Endothelial cell of umbilical vein (primary cell): ENCODE results near the gene MAGI1. TPM values are rescaled to one million over a fixed set of nuclear protein-coding genes. Genes with fewer than 3 reads are reported as not detected.
A peak's percentile ranks its signal among the peaks of the same experiment; 100 is the strongest.

Source experiments
- BruUV-seq: library from RNA; stranded (reverse); fragments of 400-500 nt; replicated peaks from 2 replicates; lab custom pipeline; 2021; lab: Mats Ljungman, UMichigan
- CTCF ChIA-PET: fragments of 300-600, 350-600 bp; sonication (Branson Sonifier 250); formaldehyde crosslinking; loops from one replicate; lab custom pipeline; 2021; ENCODE audit warnings: antibody characterized with exemption, inconsistent platforms; lab: Charles Lee
- POLR2A ChIA-PET: fragments of 300-600, 350-600 bp; sonication (Branson Sonifier 250); formaldehyde crosslinking; loops from one replicate; lab custom pipeline; 2021; ENCODE audit warnings: antibody characterized with exemption, inconsistent platforms; lab: Charles Lee
- DNase-seq: peaks from one replicate; pipeline ENCODE4 v3.0.0-alpha.2; 2011; ENCODE audit warnings: low read depth, low spot score
- FAIRE-seq: peaks from 2 replicates; lab custom pipeline; 2011; peaks lifted over from hg19 to GRCh38; lab: Jason Lieb, UNC
- H2AFZ ChIP-seq: 2 replicates; pipeline ENCODE4 v1.6.0; 2012; ENCODE audit warnings: low read depth, low read length, control low read depth, inconsistent platforms
- H3K27ac ChIP-seq: 2 replicates; pipeline ENCODE4 v1.5.1; 2011; ENCODE audit warnings: low read depth, mild to moderate bottlenecking, control low read depth, low read length, moderate library complexity; ENCODE audit not compliant: insufficient read depth
- H3K27me3 ChIP-seq, 2 experiments: 2 replicates each; pipeline versions ENCODE4 v1.6.0 to v1.6.1; 2011; ENCODE audit warnings: low read length in 2 of 2, mixed read lengths in 1 of 2; ENCODE audit not compliant: control insufficient read depth in 2 of 2, insufficient read depth in 2 of 2
- H3K36me3 ChIP-seq, 2 experiments: 2 replicates in 1 of 2; 3 replicates in 1 of 2; pipeline ENCODE4 v1.5.1; 2011; ENCODE audit warnings: low read length in 2 of 2, mild to moderate bottlenecking in 1 of 2, moderate library complexity in 1 of 2; ENCODE audit not compliant: control insufficient read depth in 2 of 2, insufficient read depth in 2 of 2; ENCODE audit errors: extremely low read depth in 1 of 2
- H3K4me1 ChIP-seq: 3 replicates; pipeline ENCODE4 v1.5.1; 2011; ENCODE audit warnings: mild to moderate bottlenecking, low read length; ENCODE audit not compliant: control insufficient read depth, insufficient read depth; ENCODE audit errors: extremely low read depth
- H3K4me2 ChIP-seq: 2 replicates; pipeline ENCODE4 v1.6.1; 2011; ENCODE audit warnings: low read length, control low read depth, mixed read lengths; ENCODE audit not compliant: insufficient read depth
- H3K4me3 ChIP-seq, 3 experiments: fragments of 200-600 bp in 1 of 3; sonication (generic), shearing (Covaris generic) in 1 of 3; replicated peaks in 1 of 3; 2 replicates each; pipeline ENCODE4 v1.5.1; 2011 to 2016; ENCODE audit warnings: control low read depth in 3 of 3, low read length in 3 of 3, mild to moderate bottlenecking in 2 of 3, inconsistent platforms in 1 of 3, low read depth in 1 of 3, moderate library complexity in 1 of 3; ENCODE audit not compliant: insufficient read depth in 1 of 3
- H3K79me2 ChIP-seq: 2 replicates; pipeline ENCODE4 v1.6.0; 2012; ENCODE audit warnings: low read length, inconsistent platforms; ENCODE audit not compliant: control insufficient read depth, insufficient read depth
- H3K9ac ChIP-seq: replicated peaks from 2 replicates; pipeline ENCODE3; 2011; ENCODE audit warnings: low read length, control low read depth; ENCODE audit not compliant: insufficient read depth; ENCODE audit errors: extremely low read depth
- H3K9me1 ChIP-seq: replicated peaks from 3 replicates; pipeline ENCODE4 v1.6.0; 2011; ENCODE audit warnings: mild to moderate bottlenecking, low read length; ENCODE audit not compliant: control insufficient read depth, insufficient read depth; ENCODE audit errors: extremely low read depth
- H3K9me3 ChIP-seq: replicated peaks from 2 replicates; pipeline ENCODE4 v1.5.1; 2012; ENCODE audit warnings: low read length, inconsistent platforms; ENCODE audit not compliant: control insufficient read depth, insufficient read depth
- H4K20me1 ChIP-seq: replicated peaks from 2 replicates; pipeline ENCODE3; 2011; ENCODE audit warnings: mild to moderate bottlenecking, low read length; ENCODE audit not compliant: control insufficient read depth, insufficient read depth; ENCODE audit errors: extremely low read depth
- EZH2 ChIP-seq: IDR thresholded peaks from 2 replicates; pipeline ENCODE4 v1.6.1; 2012; ENCODE audit warnings: borderline replicate concordance, low read depth, mild to moderate bottlenecking, moderate library complexity, low read length, inconsistent platforms; ENCODE audit not compliant: severe bottlenecking
- FOS ChIP-seq: IDR thresholded peaks from 2 replicates; pipeline ENCODE4 v1.6.1; 2011; ENCODE audit warnings: mild to moderate bottlenecking, low read length, moderate library complexity, borderline replicate concordance; ENCODE audit not compliant: insufficient read depth
- GATA2 ChIP-seq: IDR thresholded peaks from 2 replicates; pipeline ENCODE4 v1.7.0; 2011; ENCODE audit warnings: low read depth, mild to moderate bottlenecking, moderate library complexity, mixed read lengths, low read length; ENCODE audit not compliant: insufficient read length, insufficient read depth
- JUN ChIP-seq: IDR thresholded peaks from 2 replicates; pipeline ENCODE4 v1.6.1; 2011; ENCODE audit warnings: borderline replicate concordance, low read depth; ENCODE audit not compliant: insufficient read length, insufficient read depth
- MYC ChIP-seq: IDR thresholded peaks from one replicate; pipeline ENCODE4 v1.6.1; 2011; ENCODE audit warnings: mild to moderate bottlenecking, low read depth, low read length
- POLR2A ChIP-seq: IDR thresholded peaks from 2 replicates; pipeline ENCODE4 v1.6.1; 2012; ENCODE audit warnings: low read depth, mild to moderate bottlenecking, control low read depth, low read length
- POLR2AphosphoS5 ChIP-seq: IDR thresholded peaks from 2 replicates; pipeline ENCODE4 v1.6.1; 2012; ENCODE audit warnings: low read depth, mild to moderate bottlenecking, control low read depth, low read length, moderate library complexity; ENCODE audit not compliant: insufficient read depth
- dilution Hi-C: fragments of 300-500 bp; cut with MboI; formaldehyde crosslinking; loops from one replicate; pipeline ENCODE4 v1.15.0; 2019; ENCODE audit warnings: low sequenced_read_pairs; ENCODE audit not compliant: extremely low pct_ligation_motif_present
- intact Hi-C: fragments of 100-400 bp; cut with micrococcal nuclease; formaldehyde crosslinking; loops from one replicate; pipeline ENCODE4 v1.10.0; 2022
- polyA plus RNA-seq, 4 experiments: library from polyadenylated mRNA; depleted of rRNA in 3 of 4; stranded (reverse) in 3 of 4; unstranded in 1 of 4; fragments of >200 nt; gene quantifications; 2 replicates each; pipeline versions ENCODE4 v1.2.1 to v1.2.3, GENCODE V29; 2011 to 2012; ENCODE audit warnings: missing spikeins in 1 of 4
- total RNA-seq: library from RNA; stranded (reverse); gene quantifications from 2 replicates; pipeline ENCODE4 v1.2.3, GENCODE V29; 2021
- TF ChIP-seq, protein P1 (sequence below), 2 donors: IDR thresholded peaks; 1 replicate in 1 of 2; 2 replicates in 1 of 2; pipeline ENCODE4 v1.5.1; 2011; ENCODE audit warnings: low read length in 2 of 2, mild to moderate bottlenecking in 2 of 2, moderate library complexity in 2 of 2, control low read depth in 1 of 2, inconsistent platforms in 1 of 2, low read depth in 1 of 2; ENCODE audit not compliant: insufficient read depth in 1 of 2; ENCODE audit errors: extremely low read depth in 1 of 2
- TF ChIP-seq, protein P2 (sequence below): IDR thresholded peaks from 2 replicates; pipeline ENCODE4 v1.6.1; 2011; ENCODE audit not compliant: insufficient read depth, insufficient read length

The MAGI1 gene
- total and polyA plus RNA-seq, 2 donors (not counting 3 experiments of a cell fraction or from before 2014, with no cell fraction given), result 10.1 to 47.9 TPM

DNA sequence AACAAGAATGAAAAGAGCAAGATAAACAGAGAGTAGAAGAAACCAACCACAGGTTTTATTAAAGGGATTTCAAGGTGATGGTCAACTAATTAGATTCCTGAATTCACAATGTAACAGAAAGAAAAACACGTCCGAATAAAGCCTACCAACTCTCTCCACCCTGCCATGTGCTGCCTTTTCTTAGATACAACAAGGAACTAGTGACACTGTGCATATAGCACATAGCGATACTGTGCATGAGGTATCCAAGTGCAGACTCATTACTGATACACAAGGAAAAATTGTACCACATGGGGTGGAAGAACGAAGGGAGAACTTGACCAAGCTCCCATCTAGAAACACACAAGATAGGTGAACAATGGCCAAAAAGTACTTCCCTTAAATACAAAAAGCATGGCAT, 154.6 kb downstream of the MAGI1 start:
- Histone ChIP-seq H3K4me2 (no peak overlapping the region), H3K4me3 (no peak overlapping the region), H3K27me3 (no peaks in the 10 kb centered on the region), H3K36me3 (no peaks in the 10 kb centered on the region), H3K9me1 (no peaks in the 10 kb centered on the region), H3K9me3 (no peaks in the 10 kb centered on the region), H4K20me1 (peaks cover 8% of the 10 kb centered on the region), H3K27ac (no peak overlapping the region), H3K4me1 (peaks cover 18% of the 10 kb centered on the region), H3K9ac (no peak overlapping the region), H2AFZ (no peak overlapping the region), H3K79me2 (no peaks in the 10 kb centered on the region)
- BruUV-seq, result no TSS peak
- ChIA-PET CTCF (no interaction called here), POLR2A (no interaction called here)
- FAIRE-seq, result peak; percentile 4
- DNase-seq, result peak; percentile 31
- TF ChIP-seq POLR2A, result no peak
- no peak for TF ChIP-seq EZH2
- TF ChIP-seq GATA2, result no peak
- TF ChIP-seq FOS, result no peak
- no peak for TF ChIP-seq JUN
- TF ChIP-seq, protein P1, sequence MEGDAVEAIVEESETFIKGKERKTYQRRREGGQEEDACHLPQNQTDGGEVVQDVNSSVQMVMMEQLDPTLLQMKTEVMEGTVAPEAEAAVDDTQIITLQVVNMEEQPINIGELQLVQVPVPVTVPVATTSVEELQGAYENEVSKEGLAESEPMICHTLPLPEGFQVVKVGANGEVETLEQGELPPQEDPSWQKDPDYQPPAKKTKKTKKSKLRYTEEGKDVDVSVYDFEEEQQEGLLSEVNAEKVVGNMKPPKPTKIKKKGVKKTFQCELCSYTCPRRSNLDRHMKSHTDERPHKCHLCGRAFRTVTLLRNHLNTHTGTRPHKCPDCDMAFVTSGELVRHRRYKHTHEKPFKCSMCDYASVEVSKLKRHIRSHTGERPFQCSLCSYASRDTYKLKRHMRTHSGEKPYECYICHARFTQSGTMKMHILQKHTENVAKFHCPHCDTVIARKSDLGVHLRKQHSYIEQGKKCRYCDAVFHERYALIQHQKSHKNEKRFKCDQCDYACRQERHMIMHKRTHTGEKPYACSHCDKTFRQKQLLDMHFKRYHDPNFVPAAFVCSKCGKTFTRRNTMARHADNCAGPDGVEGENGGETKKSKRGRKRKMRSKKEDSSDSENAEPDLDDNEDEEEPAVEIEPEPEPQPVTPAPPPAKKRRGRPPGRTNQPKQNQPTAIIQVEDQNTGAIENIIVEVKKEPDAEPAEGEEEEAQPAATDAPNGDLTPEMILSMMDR (IDR thresholded peaks at IDR 0.05; ENCODE audit: extremely low read depth in 1 of 2, insufficient read depth in 1 of 2, low read depth in 1 of 2, low read length in 2 of 2), result no peak
- TF ChIP-seq MYC, result no peak
- TF ChIP-seq, protein P2, sequence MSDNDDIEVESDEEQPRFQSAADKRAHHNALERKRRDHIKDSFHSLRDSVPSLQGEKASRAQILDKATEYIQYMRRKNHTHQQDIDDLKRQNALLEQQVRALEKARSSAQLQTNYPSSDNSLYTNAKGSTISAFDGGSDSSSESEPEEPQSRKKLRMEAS, result no peak
- no peak for TF ChIP-seq POLR2AphosphoS5
- intact Hi-C loops (loop anchor here (5.0 kb wide), 1 partner anchor 153 kb away; the partner anchor contains the start of gene MAGI1), dilution Hi-C loops (no loop called here)
